NCI-H1930 (cell line): ENCODE measurements around the gene PLCD1.

Experiments
- DNase-seq, 2 experiments: peaks; one replicate each; lab custom pipeline; 2025; lab: John Stamatoyannopoulos, UW

Gene PLCD1

DNA sequence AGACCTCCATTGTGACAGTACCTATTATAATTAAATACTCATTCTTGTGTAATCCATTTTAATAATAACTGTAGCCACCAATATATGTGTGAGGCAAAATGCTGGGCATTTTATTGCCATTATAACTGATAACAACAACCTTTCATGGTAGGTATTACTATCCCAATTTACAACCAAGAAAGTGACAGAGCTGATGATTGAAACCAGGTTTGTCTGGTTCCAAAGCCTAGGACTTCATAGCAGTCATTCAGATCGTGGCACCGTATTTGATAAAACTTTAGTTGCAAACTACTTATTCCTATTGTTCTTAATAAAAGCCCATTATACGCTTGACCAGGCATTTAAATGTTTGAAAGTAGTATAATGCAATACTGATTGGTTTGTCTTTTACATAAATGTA lies 65.3 kb downstream of the PLCD1 start:
- no peak for DNase-seq

DNA sequence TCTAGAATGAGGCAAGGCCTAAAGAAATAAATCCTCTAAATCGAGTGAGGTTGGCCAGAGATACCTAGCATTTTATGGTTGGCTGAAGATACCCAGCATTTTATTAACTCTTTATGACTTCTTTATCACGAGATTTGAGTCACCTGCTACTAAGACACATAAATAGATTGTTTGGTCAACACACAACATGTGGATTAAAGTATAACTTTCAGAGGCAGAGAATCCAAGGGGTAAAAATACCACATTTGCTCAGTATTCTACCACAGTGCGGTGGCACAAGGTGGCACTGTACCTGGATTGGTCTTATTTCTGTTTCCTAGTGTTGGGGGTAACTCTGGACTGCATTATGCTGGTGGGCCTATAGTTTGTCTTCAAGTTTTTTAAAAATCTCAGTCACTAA lies 65.8 kb downstream of the PLCD1 start:
- no peak for DNase-seq

DNA sequence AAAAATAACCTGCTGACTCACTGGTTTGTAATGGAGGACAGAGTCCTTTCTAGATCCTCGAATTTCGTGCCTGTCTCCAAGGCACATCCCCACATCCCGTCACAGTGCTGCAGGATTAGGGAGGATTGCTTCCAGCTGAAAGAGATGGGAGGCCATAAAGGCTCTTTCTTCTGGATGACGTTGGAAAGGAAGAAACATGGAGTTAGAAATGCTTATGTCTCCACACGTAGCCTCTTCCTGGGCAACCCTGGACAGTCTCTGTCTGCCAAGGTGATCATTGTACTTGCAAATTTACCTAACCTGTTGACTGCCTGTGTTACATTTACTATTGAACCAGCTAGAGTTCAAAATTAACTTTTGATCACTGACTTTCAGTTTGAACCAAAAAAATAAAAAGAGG lies 66.4 kb downstream of the PLCD1 start:
- no peak for DNase-seq

DNA sequence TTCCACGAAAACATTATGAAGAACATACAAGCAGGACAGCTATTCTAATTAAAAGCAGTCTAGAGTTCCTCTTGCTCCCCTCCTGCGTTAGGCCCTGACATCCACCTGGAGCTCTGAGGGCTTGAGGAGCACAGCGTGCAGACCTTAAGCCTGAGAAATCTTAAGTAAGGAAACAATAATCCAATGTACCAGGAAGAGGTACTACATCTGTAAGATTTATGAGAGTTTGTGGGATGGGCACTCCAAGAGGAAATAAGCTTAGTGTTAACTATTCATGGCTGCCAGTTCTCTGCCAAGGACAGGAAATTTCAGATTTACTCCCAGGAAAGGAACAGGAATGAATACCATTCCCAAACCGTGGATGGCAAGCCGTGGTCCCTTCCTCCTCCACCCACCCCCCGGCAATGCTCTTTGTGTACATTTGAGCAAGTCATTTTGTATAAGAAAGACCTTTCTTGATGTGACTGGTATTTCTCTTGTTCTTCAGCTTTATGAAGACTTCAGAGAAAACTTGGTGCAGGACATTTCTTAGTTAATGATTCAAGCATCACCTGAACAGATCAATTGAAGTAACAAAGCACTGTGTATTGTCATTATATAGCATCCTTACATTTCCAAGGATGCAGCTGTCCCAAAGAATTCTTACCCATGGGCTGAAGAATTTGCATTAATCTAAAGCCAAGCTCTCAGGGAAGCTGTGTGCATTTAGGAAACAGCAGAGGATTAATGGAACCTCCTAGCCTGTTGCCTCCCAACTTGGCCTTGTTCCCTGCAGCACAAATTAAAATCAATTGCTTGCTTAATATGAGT lies 67.6 kb downstream of the PLCD1 start:
- no peak for DNase-seq

DNA sequence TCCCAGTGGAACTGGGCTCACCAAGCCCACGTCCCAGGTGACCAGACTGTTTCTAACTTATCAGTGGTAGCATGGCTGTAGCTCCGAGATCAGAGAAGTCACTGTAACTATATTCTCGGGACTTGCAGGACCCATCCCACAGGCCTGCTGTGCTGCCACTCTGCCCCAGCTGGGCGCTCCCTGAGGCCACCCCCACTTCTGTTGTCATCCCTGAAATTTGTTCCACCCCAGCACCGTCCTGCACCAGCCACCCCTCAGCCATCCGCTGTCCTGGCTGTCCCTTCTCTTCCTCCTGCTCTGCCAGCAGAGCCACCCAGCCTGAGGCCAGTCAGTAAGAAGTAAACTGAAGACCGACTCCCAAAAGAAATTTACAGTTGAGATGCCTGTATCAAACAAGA lies 71.9 kb downstream of the PLCD1 start:
- no peak for DNase-seq
